HG03354 (cell line): Measurements from ENCODE around the gene NOP56.

ENCODE experiments used
- ATAC-seq: cut with Tn5 transposase; IDR thresholded peaks from one replicate; pipeline ENCODE4 v1.9.1; 2021; ENCODE audit warnings: mild to moderate bottlenecking; ENCODE audit not compliant: unreplicated experiment, poor library complexity, severe bottlenecking

The NOP56 gene, protein sequence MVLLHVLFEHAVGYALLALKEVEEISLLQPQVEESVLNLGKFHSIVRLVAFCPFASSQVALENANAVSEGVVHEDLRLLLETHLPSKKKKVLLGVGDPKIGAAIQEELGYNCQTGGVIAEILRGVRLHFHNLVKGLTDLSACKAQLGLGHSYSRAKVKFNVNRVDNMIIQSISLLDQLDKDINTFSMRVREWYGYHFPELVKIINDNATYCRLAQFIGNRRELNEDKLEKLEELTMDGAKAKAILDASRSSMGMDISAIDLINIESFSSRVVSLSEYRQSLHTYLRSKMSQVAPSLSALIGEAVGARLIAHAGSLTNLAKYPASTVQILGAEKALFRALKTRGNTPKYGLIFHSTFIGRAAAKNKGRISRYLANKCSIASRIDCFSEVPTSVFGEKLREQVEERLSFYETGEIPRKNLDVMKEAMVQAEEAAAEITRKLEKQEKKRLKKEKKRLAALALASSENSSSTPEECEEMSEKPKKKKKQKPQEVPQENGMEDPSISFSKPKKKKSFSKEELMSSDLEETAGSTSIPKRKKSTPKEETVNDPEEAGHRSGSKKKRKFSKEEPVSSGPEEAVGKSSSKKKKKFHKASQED

DNA sequence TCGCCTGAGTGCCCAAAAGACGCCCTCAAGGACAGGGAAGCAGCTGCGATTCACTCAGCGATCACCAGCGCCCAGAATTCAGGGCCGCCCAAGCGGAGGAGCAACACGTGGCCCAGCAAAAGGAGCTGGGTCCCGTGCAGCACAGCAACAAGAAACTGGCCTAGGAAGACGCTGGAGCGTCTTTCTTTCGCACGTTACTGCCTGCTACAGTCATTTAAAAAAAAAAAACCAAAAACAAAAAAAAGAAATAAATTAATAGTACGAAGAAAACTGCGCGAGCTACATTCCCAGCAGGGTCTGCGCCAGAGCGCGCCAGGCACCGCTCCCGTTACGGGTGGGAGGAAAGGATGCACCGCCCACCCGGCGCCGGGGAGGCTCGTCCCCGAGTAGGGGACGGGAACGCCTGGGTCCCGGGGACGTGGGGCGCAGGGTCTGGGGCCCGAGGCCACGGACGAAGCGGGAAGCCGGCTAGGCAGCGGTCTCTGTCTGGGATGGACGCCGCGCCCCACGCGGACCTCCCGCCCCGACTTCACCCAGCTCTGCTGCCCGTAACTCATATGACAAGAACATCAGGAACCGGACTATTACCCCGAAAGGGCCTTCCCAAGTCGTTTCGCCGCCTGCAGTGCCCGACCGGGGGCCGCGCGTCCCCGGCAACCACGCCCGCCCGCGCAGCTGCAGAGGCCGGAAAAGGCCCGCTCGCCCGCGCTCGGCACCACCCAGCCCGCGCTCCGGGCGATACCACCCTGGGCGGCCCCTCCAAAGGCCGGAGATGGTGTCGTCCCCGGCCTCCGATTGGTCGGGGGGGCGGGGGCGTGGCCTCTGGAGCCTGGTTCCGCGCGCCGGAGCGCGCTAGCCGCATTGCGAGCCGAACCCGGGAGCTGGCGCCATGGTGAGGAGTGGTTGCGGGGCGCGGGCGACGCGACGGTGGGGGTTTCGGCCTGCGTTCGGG lies at the start of gene NOP56:
Gene NOP56 (plus strand): TSS at position 861 of the 952 bp plus-strand sequence. CDS start 29 bp downstream, at position 890.
- peak; percentile 89 for ATAC-seq

DNA sequence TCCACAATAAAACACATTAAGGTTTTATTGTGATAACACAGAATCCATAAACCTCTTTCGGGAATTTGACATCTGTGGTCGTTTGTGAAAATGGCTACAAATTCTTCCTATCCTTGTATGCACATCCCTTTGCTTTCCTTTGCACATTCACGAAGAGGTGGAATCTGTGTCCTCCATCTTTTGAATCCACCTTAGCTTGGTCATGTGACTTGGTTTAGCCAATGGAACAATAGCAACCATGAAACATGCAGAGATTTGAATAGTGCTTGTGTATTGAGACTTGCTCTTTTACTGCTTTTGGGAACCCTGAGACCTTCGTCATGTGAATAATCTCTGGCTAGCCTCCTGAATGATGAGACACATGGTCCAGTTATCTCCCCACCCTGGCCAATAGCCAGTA lies 49.7 kb upstream of the NOP56 start:
- ATAC-seq, result no peak

DNA sequence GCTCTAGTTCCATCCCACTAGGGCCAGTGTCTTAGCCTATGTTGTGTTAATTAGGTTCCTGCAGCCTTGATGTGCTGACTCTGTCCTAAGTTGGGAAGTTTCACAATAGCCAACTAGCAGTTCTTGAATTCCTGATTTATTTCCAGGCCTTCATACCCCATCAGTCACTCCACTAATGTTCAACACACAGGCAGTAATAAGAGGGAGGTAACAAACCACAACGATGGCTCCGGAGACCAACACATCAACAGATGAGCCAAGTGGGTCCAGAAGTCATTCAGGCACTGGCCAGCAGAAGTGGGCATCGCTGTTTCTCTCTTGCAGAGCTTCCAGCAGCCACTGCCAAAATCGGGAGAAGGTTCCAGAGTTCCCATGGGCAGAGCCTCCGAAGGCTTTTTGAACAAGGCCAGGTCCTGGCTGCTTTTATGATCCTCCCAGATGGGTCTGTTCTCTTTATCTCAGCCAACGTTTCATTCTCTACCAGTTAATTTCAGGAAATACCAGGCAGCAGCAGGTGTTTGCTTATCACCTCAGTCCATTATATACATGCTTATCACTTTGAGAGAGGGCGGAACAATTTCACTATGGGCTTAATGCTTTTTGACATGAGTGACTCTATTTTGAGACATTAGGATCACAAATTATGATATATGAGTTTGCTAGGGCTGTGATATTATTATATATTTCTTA lies 48.5 kb upstream of the NOP56 start:
- ATAC-seq, result no peak

DNA sequence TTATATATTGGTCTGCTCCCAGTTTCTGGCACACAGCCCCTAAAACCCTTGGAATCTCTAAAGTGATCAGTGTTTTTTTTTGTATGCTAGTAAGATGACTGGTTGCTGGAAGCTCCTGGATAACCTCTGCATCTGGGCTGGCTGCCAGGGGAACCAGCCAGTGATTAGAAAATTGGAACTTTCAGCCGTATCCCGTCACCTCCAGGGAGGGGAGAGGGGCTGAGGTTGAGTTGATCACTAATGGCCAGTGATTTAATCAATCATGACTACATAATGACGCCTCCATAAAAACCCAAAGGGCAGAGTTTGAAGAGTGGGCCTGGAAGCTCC lies 48.0 kb upstream of the NOP56 start:
- no peak for ATAC-seq

DNA sequence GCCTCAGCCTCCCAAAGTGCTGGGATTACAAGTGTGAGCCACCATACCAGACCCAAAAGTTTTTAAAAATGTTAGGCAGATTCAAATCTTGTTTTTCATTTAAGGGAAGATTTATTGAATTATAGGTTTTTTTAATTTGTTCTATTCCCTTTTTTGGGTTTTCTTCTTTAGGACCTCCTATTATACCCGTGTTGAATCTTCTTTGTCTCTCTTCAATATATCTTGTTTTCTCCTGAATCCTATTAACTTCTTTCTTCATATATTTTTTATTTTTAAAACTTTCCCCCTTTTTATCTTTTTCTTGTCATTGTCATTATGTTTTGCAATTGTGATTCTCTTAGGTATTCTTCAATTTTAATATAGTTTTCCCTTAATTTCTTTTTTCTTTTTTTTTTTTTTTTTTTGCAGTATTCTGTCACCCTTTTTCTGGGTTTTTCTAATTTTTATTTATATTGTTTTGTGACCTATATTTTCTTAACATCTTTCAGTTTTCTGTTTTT lies 45.9 kb upstream of the NOP56 start:
- ATAC-seq, result no peak

DNA sequence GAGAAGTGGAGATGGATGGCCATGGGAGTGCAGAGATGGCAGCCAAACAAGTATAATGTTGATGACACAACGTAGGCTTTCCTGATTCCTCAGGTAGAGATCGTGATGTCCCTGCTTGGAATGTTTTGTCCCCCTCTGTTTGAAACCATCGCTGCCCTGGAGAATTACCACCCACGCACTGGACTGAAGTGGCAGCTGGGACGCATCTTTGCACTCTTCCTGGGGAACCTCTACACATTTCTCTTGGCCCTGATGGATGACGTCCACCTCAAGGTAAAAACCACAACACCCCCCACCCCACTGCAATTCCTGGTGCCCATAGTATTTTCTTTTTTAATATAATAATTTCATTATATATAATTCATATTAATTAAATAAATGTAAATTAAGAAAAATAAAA lies 42.1 kb upstream of the NOP56 start:
- no peak for ATAC-seq

DNA sequence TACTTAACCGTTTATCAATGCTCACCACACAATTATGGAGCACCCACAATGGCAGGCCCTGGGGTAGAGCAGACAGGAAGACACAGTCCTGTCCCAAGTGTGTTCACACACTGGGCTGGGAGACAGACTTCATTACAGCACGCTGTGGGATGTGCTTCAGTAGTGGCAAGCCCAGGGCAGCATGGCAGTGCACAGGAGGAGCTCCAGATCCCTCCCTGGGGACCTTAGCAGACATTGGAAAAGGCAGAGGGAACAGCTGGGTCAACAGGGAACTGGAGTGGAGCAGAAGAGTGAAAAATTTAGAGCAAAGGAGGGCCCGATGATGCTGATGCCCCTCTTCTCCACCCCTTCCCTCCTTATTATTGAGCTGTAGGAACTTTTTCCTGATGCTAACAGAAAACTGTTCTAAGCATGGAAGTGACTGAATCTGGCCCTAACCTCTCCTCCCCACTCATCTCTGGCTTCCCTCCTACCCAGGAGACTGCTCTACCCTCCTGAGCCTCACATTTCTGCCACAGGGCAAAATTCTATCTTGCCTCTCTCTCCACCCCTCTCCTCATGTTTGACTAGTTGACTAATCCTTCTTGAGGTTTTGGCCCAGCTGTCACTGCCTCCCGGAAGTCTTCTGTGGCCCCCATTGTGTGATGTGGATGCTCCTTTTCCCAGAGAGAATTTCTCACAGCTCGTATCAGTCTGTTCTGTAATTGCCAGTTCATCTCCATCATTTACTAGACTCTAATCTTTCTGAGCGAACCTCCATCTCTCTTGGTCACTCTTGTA lies 41.3 kb upstream of the NOP56 start:
- ATAC-seq, result no peak

DNA sequence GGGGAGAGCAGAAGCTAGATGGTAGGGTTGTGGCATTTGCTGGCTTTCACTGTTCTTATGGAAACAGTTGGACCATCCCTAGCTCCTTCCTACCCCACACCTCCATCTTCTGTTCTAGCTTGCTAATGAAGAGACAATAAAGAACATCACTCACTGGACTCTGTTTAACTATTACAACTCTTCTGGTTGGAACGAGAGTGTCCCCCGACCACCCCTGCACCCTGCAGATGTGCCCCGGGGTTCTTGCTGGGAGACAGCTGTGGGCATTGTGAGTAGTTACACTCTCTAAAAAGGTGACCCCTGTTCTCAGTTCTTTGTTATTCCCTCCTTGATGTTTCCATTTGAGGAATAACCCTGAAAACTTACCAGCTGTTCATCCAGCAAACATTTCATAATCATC lies 40.4 kb upstream of the NOP56 start:
- no peak for ATAC-seq

DNA sequence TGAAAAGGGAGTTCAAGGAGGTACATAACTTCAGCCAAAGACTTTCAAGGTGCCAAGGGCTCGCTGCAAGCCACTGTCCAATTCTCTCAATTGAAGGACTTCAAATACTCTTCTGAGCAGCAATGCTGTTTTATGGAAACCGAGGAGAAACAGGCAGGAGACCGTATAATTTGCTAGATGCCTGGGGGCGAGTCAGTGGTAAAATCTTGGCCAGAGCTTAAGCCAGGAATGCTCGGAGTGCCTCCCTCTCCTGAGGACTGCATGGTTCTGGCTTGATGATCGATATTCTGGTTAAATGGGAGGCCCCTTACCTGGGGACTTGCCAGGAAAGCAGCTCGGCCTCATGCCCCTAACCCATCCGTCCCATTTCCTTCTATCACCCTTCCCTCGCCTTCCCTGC lies 35.8 kb upstream of the NOP56 start:
- ATAC-seq, result no peak

DNA sequence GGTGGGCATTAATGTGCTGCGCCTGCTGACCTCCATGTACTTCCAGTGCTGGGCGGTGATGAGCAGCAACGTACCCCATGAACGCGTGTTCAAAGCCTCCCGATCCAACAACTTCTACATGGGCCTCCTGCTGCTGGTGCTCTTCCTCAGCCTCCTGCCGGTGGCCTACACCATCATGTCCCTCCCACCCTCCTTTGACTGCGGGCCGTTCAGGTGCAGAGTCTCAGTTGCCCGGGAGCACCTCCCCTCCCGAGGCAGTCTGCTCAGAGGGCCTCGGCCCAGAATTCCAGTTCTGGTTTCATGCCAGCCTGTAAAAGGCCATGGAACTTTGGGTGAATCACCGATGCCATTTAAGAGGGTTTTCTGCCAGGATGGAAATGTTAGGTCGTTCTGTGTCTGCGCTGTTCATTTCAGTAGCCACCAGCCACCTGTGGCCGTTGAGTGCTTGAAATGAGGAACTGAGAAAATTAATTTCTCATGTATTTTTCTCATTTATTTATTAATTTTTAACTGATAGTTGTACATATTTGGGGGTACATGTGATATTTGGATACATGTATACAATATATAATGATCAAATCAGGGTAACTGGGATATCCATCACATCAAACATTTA lies 35.2 kb upstream of the NOP56 start:
- peak; percentile 74 for ATAC-seq

DNA sequence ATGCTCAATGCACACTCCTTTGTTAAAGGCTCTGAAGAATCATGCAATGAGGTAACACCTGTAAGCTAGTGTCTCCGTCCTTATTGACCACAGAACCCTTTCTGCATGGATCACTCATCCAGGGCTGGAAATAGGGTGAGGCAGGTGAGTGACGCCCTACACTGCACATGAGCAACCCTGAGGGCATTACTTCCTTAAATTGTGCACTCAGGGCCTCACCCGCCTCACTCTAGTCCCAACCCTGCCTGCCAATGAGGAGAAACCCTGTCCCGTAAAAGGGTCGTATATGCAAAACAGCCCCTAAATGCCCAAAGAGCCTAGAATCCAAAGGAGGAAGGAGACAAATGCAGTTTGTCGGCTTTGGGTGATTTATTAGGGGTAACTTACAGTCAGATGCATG lies 33.6 kb upstream of the NOP56 start:
- no peak for ATAC-seq

DNA sequence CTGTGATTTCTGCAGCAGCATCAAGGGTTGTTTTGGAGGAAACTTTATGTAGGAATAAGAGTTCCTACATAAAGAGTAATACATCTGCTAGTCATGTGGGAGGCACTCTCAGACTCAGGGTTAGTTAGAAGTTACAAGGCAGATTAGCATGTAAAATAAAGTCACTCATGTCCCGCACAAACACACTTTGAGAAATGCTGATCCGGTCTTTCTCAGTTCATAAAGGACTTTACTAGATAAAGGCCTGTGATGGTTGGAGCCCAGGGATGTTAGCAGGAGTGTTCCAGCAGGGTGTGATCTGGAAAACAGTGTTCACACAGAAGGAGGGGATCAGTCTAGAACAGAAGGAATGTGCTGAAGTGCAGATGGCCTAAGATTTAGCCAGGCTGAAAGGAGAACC lies 33.1 kb upstream of the NOP56 start:
- ATAC-seq, result no peak

DNA sequence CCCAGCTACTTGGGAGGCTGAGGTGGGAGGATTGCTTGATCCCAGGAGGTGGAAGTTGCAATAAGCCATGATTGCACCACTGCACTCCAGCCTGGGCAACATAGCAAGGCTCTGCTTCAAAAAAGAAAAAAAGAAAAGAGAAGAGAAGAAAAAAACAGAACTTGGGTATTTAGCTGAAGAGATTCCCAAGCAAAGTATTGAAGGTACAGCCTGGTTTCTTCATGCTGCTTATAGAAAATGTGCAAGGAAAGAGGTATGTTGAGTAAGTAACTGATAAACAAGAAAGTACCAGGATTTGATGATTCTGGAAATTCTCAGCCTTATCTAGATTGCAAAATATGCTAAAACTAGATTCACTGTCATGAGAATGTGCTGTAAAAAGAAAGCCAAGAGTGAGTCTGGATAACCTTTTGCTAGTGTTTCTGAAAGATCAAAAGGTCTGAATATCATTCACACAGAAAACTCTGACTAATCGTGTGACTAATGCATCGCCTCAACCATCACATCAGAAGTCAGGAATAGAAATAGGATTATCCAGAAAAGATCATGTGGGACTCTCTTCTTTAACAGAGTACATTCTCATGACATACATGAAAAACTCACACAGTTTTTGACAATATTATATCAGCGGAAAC lies 32.4 kb upstream of the NOP56 start:
- ATAC-seq, result no peak

DNA sequence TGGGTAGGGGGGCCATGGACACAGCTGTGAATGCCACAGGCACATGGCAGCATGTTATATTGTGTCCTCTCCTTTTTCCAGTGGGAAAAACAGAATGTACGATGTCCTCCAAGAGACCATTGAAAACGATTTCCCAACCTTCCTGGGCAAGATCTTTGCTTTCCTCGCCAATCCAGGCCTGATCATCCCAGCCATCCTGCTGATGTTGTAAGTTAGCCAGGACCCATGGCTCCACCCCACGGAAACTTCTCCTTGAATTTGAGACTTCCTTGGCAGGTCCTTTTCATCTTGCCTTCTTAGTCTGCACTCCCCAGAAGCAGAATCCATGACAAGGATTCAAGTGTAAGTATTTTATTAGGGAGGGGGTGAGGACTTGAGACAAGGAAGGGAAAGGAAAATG lies 28.2 kb upstream of the NOP56 start:
- no peak for ATAC-seq

DNA sequence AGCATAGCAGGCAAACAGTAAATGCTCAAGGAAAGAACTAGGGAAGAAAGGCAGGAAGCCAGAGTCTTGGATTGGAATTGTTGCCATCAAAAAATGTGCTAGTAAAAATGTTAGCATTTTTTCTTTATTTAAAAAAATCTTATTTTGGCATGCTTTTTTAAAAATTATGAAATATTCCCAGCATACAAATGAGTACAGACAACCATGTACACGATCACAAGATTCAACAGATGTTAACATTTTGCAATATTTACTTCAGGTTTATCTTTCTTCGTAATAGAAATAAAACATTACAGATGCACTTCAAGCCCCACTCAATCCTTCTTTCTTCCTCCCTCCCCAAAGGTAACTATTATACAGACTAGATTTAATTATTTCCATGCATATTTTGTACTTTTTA lies 27.4 kb upstream of the NOP56 start:
- ATAC-seq, result no peak

DNA sequence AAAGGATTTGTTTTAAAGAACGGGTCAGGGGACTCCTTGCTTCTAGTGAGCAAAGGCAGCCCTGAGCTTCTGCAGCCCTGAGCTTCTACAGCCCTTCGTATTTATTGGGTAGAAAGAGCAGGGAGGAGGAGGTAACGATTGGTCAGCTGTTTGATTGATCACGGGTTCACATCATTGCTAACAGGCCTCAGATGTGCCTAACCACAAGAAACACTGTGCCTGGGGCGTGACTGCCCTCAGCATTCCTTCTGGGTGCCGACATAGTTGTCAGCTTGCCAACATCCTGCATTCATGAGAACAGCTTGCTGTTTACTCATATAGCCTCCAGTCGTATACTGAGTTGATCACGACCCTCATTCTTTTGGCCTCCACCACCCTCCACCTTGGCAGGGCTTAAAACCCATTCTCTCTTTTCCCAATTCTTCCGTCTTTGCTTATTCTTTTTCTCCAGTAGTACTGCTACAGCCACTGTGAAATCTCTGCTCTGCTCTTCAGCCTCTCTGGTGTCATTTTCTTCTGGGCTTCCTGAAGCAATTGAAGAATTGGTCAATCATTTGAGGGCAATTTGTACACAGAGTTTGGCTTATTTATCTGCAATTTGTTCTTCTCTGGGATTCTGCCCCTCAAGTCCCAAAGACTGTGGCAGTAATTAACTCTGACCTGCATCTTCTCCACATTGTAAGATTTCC lies 25.4 kb upstream of the NOP56 start:
- no peak for ATAC-seq

DNA sequence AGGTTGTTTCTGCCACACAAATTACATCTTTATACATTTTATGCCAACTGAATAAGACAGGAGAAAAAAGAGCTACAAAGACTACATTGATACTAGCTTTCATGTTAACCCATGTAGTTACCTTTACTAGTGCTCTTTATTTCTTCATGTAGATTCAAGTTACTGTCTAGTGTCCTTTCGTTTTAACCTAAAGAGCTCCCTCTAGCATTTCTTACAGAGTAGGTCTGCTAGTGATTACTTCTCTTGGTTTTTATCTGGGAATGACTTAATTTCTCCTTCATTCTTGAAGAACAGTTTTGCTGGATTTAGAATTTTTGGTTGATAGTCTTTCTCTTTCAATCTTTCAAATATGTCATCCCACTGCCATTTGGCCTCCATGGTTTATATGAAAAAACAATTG lies 21.2 kb upstream of the NOP56 start:
- ATAC-seq, result no peak

DNA sequence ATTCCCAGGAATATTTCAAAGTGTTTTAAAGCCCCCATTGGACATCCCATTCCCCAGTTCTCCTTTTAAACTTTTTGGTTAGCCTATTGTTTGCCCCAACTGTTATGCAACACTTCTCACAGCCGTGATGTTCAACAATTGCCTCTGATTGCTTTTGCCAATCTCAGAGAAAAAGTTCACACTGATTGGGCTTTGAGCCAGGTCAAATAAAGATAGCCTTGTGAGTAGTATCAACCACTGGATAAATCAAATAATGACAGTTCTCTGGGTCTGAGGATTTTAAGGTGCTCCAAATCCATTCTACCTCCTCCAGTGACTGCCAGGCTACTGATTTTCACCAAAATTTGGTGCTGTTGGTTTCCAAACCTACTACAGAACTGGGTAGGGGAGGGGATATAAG lies 19.1 kb upstream of the NOP56 start:
- no peak for ATAC-seq
